SHP77 treated with DMSO at 0.1 percent for 48 hours (cell line): ENCODE measurements around the gene DENND1B.

Experiments
- DNase-seq: peaks from one replicate; lab custom pipeline; 2025; lab: John Stamatoyannopoulos, UW

DENND1B gene

DNA sequence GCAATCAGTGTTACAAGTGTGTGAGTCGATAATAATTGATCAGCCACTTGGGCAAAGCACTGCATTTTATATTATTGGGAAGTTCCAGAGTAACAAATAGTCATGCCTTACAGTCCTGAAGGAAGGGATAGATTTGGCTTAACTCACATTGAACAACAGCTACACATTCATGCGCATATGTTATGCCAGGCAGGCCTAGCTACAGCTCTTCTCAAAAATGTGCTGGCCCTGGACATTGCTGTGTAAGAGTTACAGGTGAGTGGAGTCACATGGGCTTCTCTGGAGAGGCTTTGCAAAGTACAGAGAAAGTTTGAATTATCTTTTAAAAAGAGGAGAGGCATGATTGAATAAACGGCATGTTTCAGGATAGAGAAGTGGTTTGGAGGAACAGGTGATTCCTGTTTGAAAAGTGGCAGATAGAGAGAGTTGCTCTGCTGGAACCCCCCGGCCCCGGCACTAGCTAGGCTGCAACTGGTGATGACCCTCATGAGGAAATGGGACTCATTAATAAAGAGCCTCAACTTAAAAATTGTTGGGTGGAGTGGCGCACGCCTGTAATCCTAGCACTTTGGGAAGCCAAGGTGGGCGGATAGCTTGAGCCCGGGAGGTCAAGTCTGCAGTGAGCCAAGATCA lies 306.6 kb downstream of the DENND1B start:
- DNase-seq = no peak

DNA sequence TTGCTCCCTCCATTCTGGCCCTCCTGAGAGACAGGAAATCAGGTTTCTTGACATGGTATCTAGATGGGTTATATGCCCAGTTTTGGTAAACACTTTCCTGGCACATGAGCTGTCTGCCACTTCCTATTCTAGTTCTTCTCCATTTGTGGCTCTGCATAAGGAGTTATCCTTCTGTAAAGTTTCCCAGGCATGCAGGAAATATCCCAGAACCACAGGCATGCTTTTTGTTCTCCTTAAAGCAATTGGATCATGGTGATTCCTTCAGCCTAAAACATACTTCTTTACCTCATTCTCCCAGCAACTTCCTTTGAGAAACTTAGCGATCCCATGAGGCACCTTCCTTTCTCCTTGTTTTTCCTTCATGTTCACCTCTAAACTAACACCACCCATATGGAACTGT lies 307.4 kb downstream of the DENND1B start:
- no peak for DNase-seq

DNA sequence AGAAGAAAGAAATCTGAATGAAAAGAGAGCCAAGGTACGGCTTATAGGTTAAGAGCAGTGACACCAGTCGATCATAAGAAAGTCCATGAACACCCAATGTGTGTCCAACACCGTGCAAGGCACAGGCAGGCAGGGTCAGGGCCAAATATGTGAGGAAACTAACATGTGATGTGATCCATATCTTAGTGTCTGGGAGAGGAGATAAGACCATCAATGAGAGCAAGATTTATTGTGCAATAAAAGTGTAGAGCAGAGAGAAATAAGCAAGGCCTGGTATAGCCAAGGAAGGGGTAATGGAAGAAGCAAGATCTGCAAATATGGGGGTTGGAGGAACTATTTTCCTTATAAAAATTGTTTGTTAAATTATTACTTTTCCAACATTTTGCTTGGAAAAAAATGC lies 308.5 kb downstream of the DENND1B start:
- DNase-seq = no peak

DNA sequence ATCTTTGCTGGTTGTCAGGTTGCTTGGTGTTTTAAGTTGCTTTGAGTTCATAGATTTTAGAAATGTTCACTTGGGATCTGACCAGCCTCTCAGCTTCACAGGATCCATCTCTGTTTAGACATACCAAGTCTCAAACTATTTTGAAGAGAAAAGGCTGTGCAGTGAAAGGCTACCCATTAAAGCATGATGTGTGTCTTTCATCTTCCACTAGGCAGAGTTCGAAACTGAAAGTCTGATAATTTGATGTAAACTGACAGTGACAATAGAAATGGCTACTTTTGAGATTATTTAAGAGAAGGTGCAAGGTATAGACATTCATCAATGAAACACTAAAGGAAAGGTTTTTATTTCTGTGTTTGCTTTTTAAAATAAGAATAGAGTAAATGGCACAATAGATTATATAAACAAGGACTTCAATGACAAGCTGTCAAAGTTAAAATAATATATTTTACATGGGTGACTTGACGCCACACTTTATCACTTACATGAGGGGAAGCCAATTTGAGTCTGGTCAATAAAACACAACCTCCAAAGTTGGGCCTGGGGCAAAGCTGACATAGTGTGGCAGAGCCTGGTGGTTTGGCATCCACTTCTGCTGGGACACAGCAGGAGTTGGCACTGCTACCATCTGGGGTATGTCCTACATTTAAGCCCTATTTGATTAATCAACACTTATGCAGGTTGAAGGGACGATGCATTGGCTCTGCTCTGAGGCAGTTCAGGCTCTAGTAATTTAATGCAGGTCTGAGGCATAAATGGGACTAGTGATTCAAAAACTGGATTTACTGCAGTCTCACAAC lies 309.6 kb downstream of the DENND1B start:
- DNase-seq = no peak

DNA sequence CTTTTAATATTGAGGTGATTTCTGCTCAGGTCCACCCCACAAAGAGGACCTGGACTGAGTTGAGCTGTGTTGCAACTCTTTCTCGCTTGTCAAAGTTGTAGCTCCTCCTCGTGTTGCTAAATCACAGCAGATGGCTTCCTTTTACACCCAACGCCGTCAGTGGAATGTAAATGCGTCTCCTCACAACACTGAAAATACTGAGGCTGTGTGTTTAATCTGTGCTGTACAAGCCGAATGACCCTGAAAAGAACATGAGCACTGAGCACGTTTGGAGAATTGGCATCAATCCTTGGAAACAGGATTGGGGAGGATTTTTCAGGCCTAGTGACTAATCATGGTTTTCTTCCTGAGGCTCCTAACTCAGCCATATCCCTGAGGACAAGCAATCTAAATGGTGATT lies 311.2 kb downstream of the DENND1B start:
- DNase-seq = no peak

DNA sequence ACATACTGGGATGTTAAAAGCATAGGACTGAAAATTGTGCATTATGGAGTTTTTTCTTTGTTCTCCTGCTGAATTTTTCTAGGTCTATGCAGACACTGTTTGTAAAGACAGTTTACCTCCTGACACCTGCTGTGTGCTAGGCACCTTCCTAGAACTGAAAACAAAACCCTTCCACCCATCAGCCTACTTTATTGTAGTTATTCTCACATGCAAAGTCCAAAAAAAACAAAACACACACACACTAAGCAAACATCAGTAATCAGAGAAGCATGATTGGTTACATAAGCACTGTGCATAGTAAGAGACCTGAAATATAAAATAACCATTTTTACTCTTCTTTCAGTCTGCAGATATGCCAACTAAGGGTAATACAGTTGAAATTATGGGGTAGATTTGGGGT lies 312.1 kb downstream of the DENND1B start:
- DNase-seq = no peak

DNA sequence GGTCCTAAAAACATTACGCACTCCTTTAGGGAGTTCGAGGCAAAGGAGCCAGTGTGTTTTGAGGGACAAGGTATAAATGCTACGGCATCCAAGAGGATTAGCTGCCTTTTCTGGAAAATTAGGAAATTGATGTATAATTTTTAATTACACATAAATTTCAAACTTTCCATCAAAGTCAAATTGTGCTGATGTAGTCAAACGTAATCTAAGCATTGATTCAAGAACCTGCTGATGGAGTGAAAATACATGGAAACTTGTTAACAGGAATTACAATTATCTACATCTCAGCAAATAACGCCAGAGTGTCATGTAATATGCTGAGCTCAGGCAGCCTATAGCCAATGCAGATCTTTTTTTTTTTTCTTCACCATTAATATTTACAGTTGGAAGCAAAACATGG lies 312.7 kb downstream of the DENND1B start:
- no peak for DNase-seq
